Measurements from ENCODE around the gene UXS1.
"Not testable (repeated sequence)": the region's sequence is repeated elsewhere in the genome, so short reads cannot be mapped to it uniquely, and the experiment has no call there.

The UXS1 gene

DNA sequence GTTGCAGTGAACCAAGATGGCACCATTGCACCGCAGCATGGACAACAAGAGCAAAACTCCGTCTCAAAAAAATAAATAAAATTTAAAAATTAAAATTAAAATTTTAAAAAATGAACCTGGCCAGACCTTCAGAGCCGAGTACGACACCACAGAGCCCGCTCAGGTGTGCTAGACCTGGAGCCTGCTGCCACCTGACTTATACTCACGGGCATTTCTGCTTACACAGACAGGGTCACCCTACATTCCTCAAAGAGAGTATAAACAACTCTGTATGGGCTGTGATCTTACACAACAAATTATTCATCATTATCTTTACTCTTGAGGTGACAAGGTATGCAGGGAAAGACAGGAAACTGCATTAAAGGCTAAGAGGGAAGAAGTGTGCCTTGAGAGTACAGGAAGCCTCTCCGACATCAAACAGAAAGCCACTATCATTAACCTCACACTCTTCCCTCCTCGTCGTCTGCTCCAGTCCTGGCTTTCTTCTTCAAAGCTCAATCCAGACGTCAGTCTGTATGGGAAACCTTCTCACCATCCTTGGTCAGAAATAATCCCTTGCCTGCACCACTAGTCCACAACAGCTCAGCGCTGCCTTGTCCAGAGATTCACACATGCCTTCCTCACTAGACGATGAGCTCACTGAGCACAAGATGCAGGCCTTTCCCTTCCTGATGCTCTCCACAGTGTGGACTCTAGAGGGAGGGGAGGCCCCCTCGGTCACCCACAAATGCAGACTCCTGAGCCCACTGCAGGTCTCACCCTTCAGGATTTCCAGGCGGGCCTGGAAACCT is 56.2 kb downstream of the UXS1 start:
- DNase-seq (ENCODE audit: insufficient read length, low spot score): no peak
- FAIRE-seq: no peak

GRCh38 chr2:106131192-106131591 is 62.9 kb downstream of the UXS1 start:
- FAIRE-seq; DNase-seq (ENCODE audit: insufficient read length, low spot score): not testable (repeated sequence)

GRCh38 chr2:106130251-106130998 is 63.7 kb downstream of the UXS1 start:
- no peak for FAIRE-seq
- DNase-seq (ENCODE audit: insufficient read length, low spot score): no peak

GRCh38 chr2:106129592-106129991 is 64.5 kb downstream of the UXS1 start:
- no peak for DNase-seq (ENCODE audit: insufficient read length, low spot score)
- FAIRE-seq: no peak

DNA sequence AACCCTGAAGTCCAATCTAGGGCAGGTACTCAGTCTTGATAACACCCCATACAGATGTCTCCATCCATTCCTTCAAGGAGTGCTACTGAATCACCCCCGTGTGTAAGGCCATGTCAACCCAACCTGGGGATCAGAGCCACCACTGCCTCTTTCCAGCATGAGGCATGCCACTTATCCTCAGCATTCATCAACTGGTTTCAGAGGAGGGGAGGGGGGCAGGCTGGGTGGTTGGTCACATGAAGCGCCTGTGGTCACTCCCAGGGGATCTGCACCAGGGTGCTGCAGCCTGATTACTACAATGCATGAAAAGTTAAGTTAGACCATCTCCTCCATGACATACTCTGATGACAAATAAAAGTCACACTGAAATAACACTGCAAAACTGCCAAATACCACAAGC is 65.0 kb downstream of the UXS1 start:
- no peak for DNase-seq (ENCODE audit: insufficient read length, low spot score)
- no peak for FAIRE-seq

- no peak for DNase-seq (ENCODE audit: insufficient read length, low spot score)
- no peak for FAIRE-seq
Measured at GRCh38 chr2:106127776-106128268, 66.3 kb downstream of the UXS1 start.

- DNase-seq (ENCODE audit: insufficient read length, low spot score) (no peak), FAIRE-seq (no peak)
Measured at GRCh38 chr2:106127282-106127771, 66.8 kb downstream of the UXS1 start.

DNA sequence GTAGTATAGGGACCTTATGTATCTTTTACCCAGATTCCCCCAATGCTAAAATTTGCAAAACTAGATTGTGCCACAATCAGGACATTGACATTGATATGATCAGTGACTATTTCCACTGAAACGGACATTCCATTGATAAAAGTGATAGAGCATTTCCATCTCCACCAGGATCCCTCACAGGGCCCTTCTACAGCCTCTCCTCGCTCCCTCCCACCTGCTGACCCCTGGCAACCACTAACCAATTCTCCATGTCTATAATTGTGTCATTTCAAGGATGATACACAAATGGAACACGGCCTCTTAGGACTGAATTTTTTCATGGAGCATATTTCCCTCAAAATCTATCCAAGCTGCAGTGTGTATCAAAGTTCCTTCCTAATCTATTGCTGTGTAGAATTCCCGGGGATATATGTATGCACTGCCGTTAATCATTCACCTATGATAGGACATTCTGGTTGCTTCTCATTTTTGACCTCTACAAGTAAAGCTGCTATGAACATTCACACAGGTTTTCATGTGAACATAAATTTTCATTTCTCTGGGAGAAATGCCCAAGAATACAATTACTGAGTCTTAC is 67.3 kb downstream of the UXS1 start:
- FAIRE-seq (no peak), DNase-seq (ENCODE audit: insufficient read length, low spot score) (no peak)

DNA sequence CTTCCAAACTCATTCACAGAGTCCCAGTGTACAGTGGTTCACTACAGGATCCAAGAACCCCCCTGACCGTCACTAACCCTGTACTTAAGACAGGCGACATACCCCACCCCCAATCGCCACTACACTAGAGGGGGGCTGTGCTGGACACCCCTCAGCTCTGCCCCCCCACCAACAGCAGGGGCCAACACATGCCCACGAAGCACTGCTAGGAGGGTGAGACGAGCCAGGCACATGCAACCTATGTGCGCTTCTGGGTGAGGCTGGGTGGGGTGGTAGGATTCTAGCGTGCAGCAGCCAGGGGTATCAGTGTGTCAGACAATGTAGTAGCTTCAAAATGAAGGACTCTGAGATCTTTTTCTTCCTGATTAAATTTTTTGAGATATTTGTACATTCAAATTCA is 67.8 kb downstream of the UXS1 start:
- FAIRE-seq (no peak), DNase-seq (ENCODE audit: insufficient read length, low spot score) (no peak)

- FAIRE-seq (no peak), DNase-seq (ENCODE audit: insufficient read length, low spot score) (no peak)
Measured at GRCh38 chr2:106124905-106125549, 69.1 kb downstream of the UXS1 start.

DNA sequence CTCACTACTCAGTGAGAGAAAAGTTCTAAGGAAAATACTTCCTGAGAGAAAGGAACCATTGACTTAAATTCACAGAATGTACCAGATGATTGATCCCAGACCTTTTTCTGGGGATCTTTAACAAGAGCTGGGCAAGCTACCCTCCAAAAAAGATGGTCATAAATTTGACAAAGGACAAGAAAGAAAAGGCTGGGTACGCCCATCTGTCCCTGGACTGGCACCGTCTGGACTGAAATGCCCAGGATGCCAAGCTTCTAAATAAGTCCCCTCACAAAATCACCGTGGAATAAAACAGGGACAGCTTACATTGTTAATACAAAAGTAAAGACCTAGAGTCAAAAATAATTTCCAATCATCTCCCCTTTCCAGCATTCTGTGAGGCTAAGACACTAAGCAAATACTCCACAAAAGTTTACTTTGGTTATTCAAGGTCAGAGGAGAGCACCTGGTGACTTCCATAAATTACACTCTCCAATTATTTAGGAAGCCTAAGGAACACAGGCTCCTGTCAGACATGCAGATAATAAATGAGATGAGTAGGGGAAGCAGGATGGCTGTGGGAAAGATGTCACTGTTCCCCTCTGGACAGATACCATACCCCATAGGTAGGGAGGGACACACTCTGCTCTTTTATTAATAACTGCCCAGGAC is 69.9 kb downstream of the UXS1 start:
- DNase-seq (ENCODE audit: insufficient read length, low spot score) (no peak), FAIRE-seq (no peak)

DNA sequence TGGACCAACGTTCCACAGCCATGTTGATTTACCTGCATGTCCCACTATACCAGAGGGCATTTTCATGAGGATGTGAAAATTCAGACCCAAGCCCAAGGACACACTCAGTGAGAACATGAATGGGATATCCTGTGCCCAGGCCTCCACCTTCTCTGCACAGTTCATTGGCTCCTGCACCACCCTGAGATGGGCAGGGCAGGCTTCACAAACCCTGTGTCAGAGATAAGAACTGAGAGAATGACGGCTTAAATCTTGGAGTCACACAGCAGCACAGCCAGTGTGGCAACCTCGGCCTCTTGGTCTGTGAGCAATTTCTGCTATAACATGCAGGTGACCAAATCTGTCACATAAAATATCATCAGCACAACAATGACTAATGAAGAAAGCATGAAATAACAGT is 71.9 kb downstream of the UXS1 start:
- DNase-seq (ENCODE audit: insufficient read length, low spot score) (no peak), FAIRE-seq (no peak)

GRCh38 chr2:106120432-106120831 is 73.7 kb downstream of the UXS1 start:
- FAIRE-seq (no peak), DNase-seq (ENCODE audit: insufficient read length, low spot score) (no peak)

- FAIRE-seq (no peak), DNase-seq (ENCODE audit: insufficient read length, low spot score) (no peak)
Measured at GRCh38 chr2:106119074-106119473, 75.0 kb downstream of the UXS1 start.

- no peak for DNase-seq (ENCODE audit: insufficient read length, low spot score)
- FAIRE-seq: no peak
Measured at GRCh38 chr2:106117882-106118684, 76.0 kb downstream of the UXS1 start.

DNA sequence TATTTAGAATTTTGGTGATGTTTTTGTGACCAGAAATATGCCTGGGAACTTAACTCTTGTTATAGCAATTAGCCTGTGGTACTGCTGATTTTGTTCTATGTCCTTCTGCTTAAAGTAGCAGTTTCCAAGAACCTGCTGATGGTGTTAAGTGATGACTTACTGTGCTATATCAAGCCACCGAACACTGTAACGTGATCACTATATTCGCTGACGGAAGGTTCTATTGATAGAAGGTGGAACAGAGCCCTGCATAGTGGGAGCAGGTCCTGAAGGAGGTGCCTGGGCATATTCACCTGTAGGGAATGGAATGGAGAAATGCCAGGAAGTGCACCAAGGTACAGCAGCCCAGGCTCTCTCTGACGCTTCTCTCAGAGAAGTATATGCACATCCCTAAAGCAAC is 76.8 kb downstream of the UXS1 start:
- DNase-seq (ENCODE audit: insufficient read length, low spot score): no peak
- no peak for FAIRE-seq

DNA sequence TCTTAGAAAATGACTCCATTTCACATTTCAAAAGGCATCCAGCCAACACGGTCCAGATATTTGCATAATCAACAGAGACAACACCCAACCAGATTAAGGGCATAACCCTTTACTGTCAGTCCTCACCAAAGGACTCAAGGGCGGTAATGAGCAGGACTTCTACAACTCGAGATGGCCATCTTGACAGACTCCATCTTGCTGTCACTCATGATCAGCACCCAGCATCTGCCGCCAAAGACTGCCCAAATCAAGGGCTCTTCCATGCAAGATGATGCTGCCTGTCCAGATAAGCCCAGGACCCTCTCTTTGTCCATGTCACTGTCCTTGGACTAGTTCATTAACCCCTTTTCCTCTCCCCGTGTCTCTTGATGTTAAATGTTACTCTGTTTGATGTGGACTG is 77.9 kb downstream of the UXS1 start:
- FAIRE-seq (no peak), DNase-seq (ENCODE audit: insufficient read length, low spot score) (no peak)

DNA sequence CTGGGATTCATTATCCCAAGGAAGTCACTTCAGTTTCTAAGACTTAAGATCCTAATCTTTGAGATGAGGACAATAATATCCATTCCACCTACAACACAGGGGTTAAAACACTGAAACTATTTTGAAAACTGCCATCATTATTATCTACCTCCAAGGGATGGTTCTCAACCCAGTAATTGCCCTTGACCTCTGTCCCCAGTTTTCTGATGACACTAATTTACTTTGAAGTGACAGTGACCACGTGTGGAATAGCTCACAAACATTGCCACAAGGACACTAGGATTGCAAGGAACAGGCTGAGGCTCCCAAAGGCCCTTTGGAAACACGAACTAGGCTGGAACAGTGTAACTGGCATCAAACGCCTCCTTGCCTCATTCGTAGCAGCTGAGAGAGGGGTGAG is 78.4 kb downstream of the UXS1 start:
- DNase-seq (ENCODE audit: insufficient read length, low spot score): no peak
- no peak for FAIRE-seq

DNA sequence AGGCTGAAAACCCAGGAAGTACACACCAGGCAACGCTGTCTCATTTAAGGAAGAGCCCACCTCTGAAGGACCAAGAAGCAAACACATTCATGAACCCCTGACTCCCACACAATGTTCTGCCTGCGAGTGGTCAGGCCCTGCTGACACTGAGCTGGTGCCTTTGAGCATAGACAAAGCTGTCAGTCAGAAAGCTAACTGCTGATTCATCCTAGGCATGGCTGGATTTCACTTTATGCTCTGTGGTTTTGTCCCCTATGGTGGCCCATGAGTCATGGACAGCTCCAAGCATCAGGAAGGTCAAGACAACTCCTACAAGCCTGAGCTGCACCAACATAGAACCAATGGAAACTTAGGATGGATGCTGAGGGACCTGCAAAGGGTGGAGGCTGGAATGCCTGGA is 78.9 kb downstream of the UXS1 start:
- no peak for FAIRE-seq
- DNase-seq (ENCODE audit: insufficient read length, low spot score): no peak

- DNase-seq (ENCODE audit: insufficient read length, low spot score) (no peak), FAIRE-seq (no peak)
Measured at GRCh38 chr2:106114166-106114565, 79.9 kb downstream of the UXS1 start.
